Embryonic facial prominence (tissue), 1 donor: ENCODE measurements around the gene UBTD2.
"Not testable (repeated sequence)": the region's sequence is repeated elsewhere in the genome, so short reads cannot be mapped to it uniquely, and the experiment has no call there.

Experiments used
- DNase-seq: peaks from one replicate; pipeline ENCODE4 v3.0.0-alpha.2; 2016; ENCODE audit errors: extremely low spot score

UBTD2 gene

GRCh38 chr5:172283020-172283861, at the start of gene UBTD2:
Gene UBTD2 (minus strand): TSS chr5:172283764. CDS start chr5:172283665, 99 bp downstream.
- DNase-seq = peak; percentile 64

- DNase-seq = not testable (repeated sequence)
These were observed 43.3 kb upstream of the UBTD2 start for GRCh38 chr5:172326901-172327300.

- DNase-seq = no peak
These were observed 41.9 kb upstream of the UBTD2 start for GRCh38 chr5:172325452-172325851.

GRCh38 chr5:172322028-172322965, 38.7 kb upstream of the UBTD2 start:
- no peak for DNase-seq

- DNase-seq = no peak
These were observed 38.0 kb upstream of the UBTD2 start for GRCh38 chr5:172321593-172321992.

- no peak for DNase-seq
These were observed 36.3 kb upstream of the UBTD2 start for GRCh38 chr5:172319708-172320441.

GRCh38 chr5:172315587-172316493, 32.3 kb upstream of the UBTD2 start:
- DNase-seq = no peak

- DNase-seq = no peak
These were observed 30.4 kb upstream of the UBTD2 start for GRCh38 chr5:172313915-172314314.

GRCh38 chr5:172312286-172312685, 28.7 kb upstream of the UBTD2 start:
- DNase-seq = no peak

- DNase-seq = no peak
These were observed 28.0 kb upstream of the UBTD2 start for GRCh38 chr5:172311605-172312004.

- no peak for DNase-seq
These were observed 27.5 kb upstream of the UBTD2 start for GRCh38 chr5:172311026-172311425.

GRCh38 chr5:172305380-172305779, 21.8 kb upstream of the UBTD2 start:
- DNase-seq = no peak

- no peak for DNase-seq
These were observed 20.2 kb upstream of the UBTD2 start for GRCh38 chr5:172303572-172304335.

- DNase-seq = no peak
These were observed 19.6 kb upstream of the UBTD2 start for GRCh38 chr5:172303162-172303561.

GRCh38 chr5:172302047-172302710, 18.6 kb upstream of the UBTD2 start:
- DNase-seq = no peak

GRCh38 chr5:172299916-172300439, 16.4 kb upstream of the UBTD2 start:
- no peak for DNase-seq

- no peak for DNase-seq
These were observed 11.3 kb upstream of the UBTD2 start for GRCh38 chr5:172294831-172295230.

- no peak for DNase-seq
These were observed 10.3 kb upstream of the UBTD2 start for GRCh38 chr5:172293745-172294342.
